Measurements from ENCODE around the gene ALOX5.

- TF ChIP-seq, protein P1, sequence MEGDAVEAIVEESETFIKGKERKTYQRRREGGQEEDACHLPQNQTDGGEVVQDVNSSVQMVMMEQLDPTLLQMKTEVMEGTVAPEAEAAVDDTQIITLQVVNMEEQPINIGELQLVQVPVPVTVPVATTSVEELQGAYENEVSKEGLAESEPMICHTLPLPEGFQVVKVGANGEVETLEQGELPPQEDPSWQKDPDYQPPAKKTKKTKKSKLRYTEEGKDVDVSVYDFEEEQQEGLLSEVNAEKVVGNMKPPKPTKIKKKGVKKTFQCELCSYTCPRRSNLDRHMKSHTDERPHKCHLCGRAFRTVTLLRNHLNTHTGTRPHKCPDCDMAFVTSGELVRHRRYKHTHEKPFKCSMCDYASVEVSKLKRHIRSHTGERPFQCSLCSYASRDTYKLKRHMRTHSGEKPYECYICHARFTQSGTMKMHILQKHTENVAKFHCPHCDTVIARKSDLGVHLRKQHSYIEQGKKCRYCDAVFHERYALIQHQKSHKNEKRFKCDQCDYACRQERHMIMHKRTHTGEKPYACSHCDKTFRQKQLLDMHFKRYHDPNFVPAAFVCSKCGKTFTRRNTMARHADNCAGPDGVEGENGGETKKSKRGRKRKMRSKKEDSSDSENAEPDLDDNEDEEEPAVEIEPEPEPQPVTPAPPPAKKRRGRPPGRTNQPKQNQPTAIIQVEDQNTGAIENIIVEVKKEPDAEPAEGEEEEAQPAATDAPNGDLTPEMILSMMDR (IDR thresholded peaks at IDR 0.05): no peak
- TF ChIP-seq SP1 (CRISPR knock-in tag; conservative IDR thresholded peaks at IDR 0.05) (no peak), NR3C1 (CRISPR knock-in tag; conservative IDR thresholded peaks at IDR 0.05; ENCODE audit: low read depth) (no peak), SMAD3 (CRISPR knock-in tag; IDR thresholded peaks at IDR 0.05; ENCODE audit: borderline replicate concordance) (no peak), TEAD4 (CRISPR knock-in tag; IDR thresholded peaks at IDR 0.05) (no peak), ETV6 (CRISPR knock-in tag; IDR thresholded peaks at IDR 0.05) (no peak), MXD4 (CRISPR knock-in tag; IDR thresholded peaks at IDR 0.05; ENCODE audit: borderline replicate concordance) (no peak), KAT7 (CRISPR knock-in tag; IDR thresholded peaks at IDR 0.05; ENCODE audit: borderline replicate concordance) (no peak), ATF6 (CRISPR knock-in tag; IDR thresholded peaks at IDR 0.05) (no peak), ZSCAN18 (CRISPR knock-in tag; IDR thresholded peaks at IDR 0.05) (no peak)
- TF ChIP-seq, protein P2, sequence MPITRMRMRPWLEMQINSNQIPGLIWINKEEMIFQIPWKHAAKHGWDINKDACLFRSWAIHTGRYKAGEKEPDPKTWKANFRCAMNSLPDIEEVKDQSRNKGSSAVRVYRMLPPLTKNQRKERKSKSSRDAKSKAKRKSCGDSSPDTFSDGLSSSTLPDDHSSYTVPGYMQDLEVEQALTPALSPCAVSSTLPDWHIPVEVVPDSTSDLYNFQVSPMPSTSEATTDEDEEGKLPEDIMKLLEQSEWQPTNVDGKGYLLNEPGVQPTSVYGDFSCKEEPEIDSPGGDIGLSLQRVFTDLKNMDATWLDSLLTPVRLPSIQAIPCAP (CRISPR knock-in tag; IDR thresholded peaks at IDR 0.05): no peak
- TF ChIP-seq, protein P3, sequence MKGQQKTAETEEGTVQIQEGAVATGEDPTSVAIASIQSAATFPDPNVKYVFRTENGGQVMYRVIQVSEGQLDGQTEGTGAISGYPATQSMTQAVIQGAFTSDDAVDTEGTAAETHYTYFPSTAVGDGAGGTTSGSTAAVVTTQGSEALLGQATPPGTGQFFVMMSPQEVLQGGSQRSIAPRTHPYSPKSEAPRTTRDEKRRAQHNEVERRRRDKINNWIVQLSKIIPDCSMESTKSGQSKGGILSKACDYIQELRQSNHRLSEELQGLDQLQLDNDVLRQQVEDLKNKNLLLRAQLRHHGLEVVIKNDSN (CRISPR knock-in tag; IDR thresholded peaks at IDR 0.05): no peak
- TF ChIP-seq, protein P4, sequence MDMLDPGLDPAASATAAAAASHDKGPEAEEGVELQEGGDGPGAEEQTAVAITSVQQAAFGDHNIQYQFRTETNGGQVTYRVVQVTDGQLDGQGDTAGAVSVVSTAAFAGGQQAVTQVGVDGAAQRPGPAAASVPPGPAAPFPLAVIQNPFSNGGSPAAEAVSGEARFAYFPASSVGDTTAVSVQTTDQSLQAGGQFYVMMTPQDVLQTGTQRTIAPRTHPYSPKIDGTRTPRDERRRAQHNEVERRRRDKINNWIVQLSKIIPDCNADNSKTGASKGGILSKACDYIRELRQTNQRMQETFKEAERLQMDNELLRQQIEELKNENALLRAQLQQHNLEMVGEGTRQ (CRISPR knock-in tag; IDR thresholded peaks at IDR 0.05): no peak
These were observed 20.8 kb upstream of the ALOX5 start for GRCh38 chr10:45353186-45353585.

Data from WTC11 (cell line).